HepG2 (cell line): ENCODE data around the gene GRB7. TPM values are rescaled to one million over a fixed set of nuclear protein-coding genes. Genes with fewer than 3 reads are reported as not detected.

Experiments used
- ATAC-seq: fragments of 200-7000 bp; cut with Tn5 transposase; 3 replicates; pipeline ENCODE4 v1.9.1; 2020; ENCODE audit warnings: mild to moderate bottlenecking, moderate library complexity
- BruUV-seq: library from RNA; stranded (reverse); fragments of 400-500 nt; replicated peaks from 2 replicates; lab custom pipeline; 2021; lab: Mats Ljungman, UMichigan
- CTCF ChIA-PET: fragments of 300-600 bp; formaldehyde crosslinking; extraction: SDS; loops from one replicate; lab custom pipeline; 2021; ENCODE audit warnings: low total read pairs, inconsistent platforms, low intra/inter-chr PET ratio; lab: Yijun Ruan, JAX
- POLR2A ChIA-PET: fragments of 350-600 bp; sonication (Branson Sonifier 250); formaldehyde crosslinking; loops from one replicate; lab custom pipeline; 2020; ENCODE audit warnings: antibody characterized with exemption, inconsistent platforms; lab: Yijun Ruan, JAX
- DNase-seq: peaks from one replicate; pipeline ENCODE4 v3.0.0-alpha.2; 2015; ENCODE audit warnings: low spot score
- FAIRE-seq: peaks from 3 replicates; lab custom pipeline; 2011; peaks lifted over from hg19 to GRCh38; lab: Jason Lieb, UNC
- H2AFZ ChIP-seq: one replicate; pipeline ENCODE4 v1.6.1; 2011; ENCODE audit warnings: low read length, inconsistent platforms
- H3K27ac ChIP-seq: fragments of 300-600 bp; 3 replicates; pipeline ENCODE4 v1.8.0; 2011; ENCODE audit warnings: mixed run types, mild to moderate bottlenecking, mixed read lengths, low read length, inconsistent platforms; ENCODE audit not compliant: insufficient read depth; ENCODE audit errors: extremely low read length
- H3K27me3 ChIP-seq, 2 experiments: fragments of 200-600 bp in 1 of 2; 2 replicates in 1 of 2; 3 replicates in 1 of 2; pipeline versions ENCODE4 v1.6.0 to v1.8.0; 2011; ENCODE audit warnings: low read length in 2 of 2, mild to moderate bottlenecking in 2 of 2, moderate library complexity in 2 of 2, inconsistent platforms in 1 of 2; ENCODE audit not compliant: insufficient read depth in 2 of 2, control insufficient read depth in 1 of 2
- H3K36me3 ChIP-seq, 2 experiments: fragments of 200-600 bp in 1 of 2; replicated peaks in 1 of 2; 2 replicates in 1 of 2; 3 replicates in 1 of 2; pipeline versions ENCODE4 v1.5.1 to v1.8.0; 2011; ENCODE audit warnings: low read length in 2 of 2, inconsistent platforms in 1 of 2; ENCODE audit not compliant: insufficient read depth in 2 of 2, control insufficient read depth in 1 of 2
- H3K4me1 ChIP-seq: 2 replicates; pipeline ENCODE4 v1.5.1; 2012; ENCODE audit warnings: low read length, inconsistent platforms; ENCODE audit not compliant: insufficient read depth
- H3K4me2 ChIP-seq: 2 replicates; pipeline ENCODE4 v1.6.0; 2011; ENCODE audit warnings: low read depth, low read length, inconsistent platforms
- H3K4me3 ChIP-seq, 3 experiments: fragments of 200-600 bp in 1 of 3; sonication (generic), shearing (Covaris generic) in 1 of 3; replicated peaks in 1 of 3; 2 replicates each; pipeline ENCODE4 v1.5.1; 2011 to 2016; ENCODE audit warnings: low read length in 3 of 3, inconsistent platforms in 2 of 3, low read depth in 2 of 3, mild to moderate bottlenecking in 2 of 3, control low read depth in 1 of 3, mixed read lengths in 1 of 3; ENCODE audit not compliant: insufficient read depth in 1 of 3
- H3K79me2 ChIP-seq: one replicate; pipeline ENCODE4 v1.6.1; 2011; ENCODE audit warnings: low read length, inconsistent platforms; ENCODE audit not compliant: insufficient read depth
- H3K9ac ChIP-seq: 2 replicates; pipeline ENCODE4 v1.6.0; 2011; ENCODE audit warnings: mild to moderate bottlenecking, low read depth, low read length, inconsistent platforms; ENCODE audit not compliant: insufficient read depth
- H3K9me3 ChIP-seq: 2 replicates; pipeline ENCODE4 v1.5.1; 2012; ENCODE audit warnings: mild to moderate bottlenecking, low read length
- H4K20me1 ChIP-seq: 2 replicates; pipeline ENCODE4 v1.6.0; 2011; ENCODE audit warnings: inconsistent platforms, mild to moderate bottlenecking, low read length, moderate library complexity; ENCODE audit not compliant: insufficient read depth
- ARNT ChIP-seq: fragments of 450-650 bp; IDR thresholded peaks from 2 replicates; pipeline ENCODE4 v1.6.1; 2017
- CREB1 ChIP-seq, 2 experiments: fragments of 450-650 bp in 1 of 2; IDR thresholded peaks; 2 replicates each; pipeline ENCODE4 v1.6.1; 2016 to 2017; ENCODE audit warnings: control low read depth in 1 of 2, mild to moderate bottlenecking in 1 of 2, missing compliant biosample characterization in 1 of 2, missing genetic modification characterization in 1 of 2
- GLI4 ChIP-seq: sonication (generic); formaldehyde crosslinking; IDR thresholded peaks from 2 replicates; pipeline ENCODE4 v1.5.1; 2020; ENCODE audit warnings: missing genetic modification reagents, mild to moderate bottlenecking, moderate library complexity, borderline replicate concordance
- HOXA3 ChIP-seq: sonication (generic); formaldehyde crosslinking; IDR thresholded peaks from 2 replicates; pipeline ENCODE4 v1.5.0; 2020; ENCODE audit warnings: missing genetic modification reagents
- MEF2D ChIP-seq: sonication (generic); formaldehyde crosslinking; IDR thresholded peaks from 2 replicates; pipeline ENCODE4 v1.5.1; 2020; ENCODE audit warnings: mild to moderate bottlenecking, missing genetic modification reagents
- PPARG ChIP-seq: conservative IDR thresholded peaks from 2 replicates; pipeline ENCODE4 v1.6.1; 2016; ENCODE audit warnings: missing biosample characterization, missing genetic modification reagents
- SP1 ChIP-seq, 2 experiments: fragments of 450-650 bp in 1 of 2; sonication (generic) in 1 of 2; formaldehyde crosslinking in 1 of 2; IDR thresholded peaks; 2 replicates each; pipeline versions ENCODE4 v1.4.0 to v1.6.1; 2016 to 2020; ENCODE audit warnings: missing genetic modification reagents in 1 of 2
- SP5 ChIP-seq: IDR thresholded peaks from 2 replicates; pipeline ENCODE4 v1.6.1; 2016; ENCODE audit warnings: low read depth, borderline replicate concordance
- TBP ChIP-seq: sonication (generic); formaldehyde crosslinking; IDR thresholded peaks from 2 replicates; pipeline ENCODE4 v1.5.0; 2020; ENCODE audit warnings: missing genetic modification reagents
- ZBTB7A ChIP-seq: sonication (generic); formaldehyde crosslinking; IDR thresholded peaks from 2 replicates; pipeline ENCODE4 v1.8.0; 2022; ENCODE audit warnings: mild to moderate bottlenecking, missing genetic modification reagents
- ZNF33A ChIP-seq: sonication (generic); formaldehyde crosslinking; IDR thresholded peaks from 2 replicates; pipeline ENCODE4 v1.5.1; 2020; ENCODE audit warnings: missing genetic modification reagents, mild to moderate bottlenecking, moderate library complexity, borderline replicate concordance
- ZNF510 ChIP-seq: sonication (generic); formaldehyde crosslinking; IDR thresholded peaks from 2 replicates; pipeline ENCODE4 v1.4.0; 2020; ENCODE audit warnings: low read depth, mild to moderate bottlenecking, missing genetic modification reagents
- ZNF720 ChIP-seq: sonication (generic); formaldehyde crosslinking; IDR thresholded peaks from 2 replicates; pipeline ENCODE4 v1.4.0; 2020; ENCODE audit warnings: missing genetic modification reagents
- ZNF749 ChIP-seq: sonication (generic); formaldehyde crosslinking; IDR thresholded peaks from 2 replicates; pipeline ENCODE4 v1.8.0; 2022; ENCODE audit warnings: mild to moderate bottlenecking, missing genetic modification reagents, moderate library complexity, borderline replicate concordance
- ZSCAN21 ChIP-seq: sonication (generic); formaldehyde crosslinking; IDR thresholded peaks from 2 replicates; pipeline ENCODE4 v1.8.0; 2022; ENCODE audit warnings: mild to moderate bottlenecking, missing genetic modification reagents, moderate library complexity, borderline replicate concordance
- WGBS: methylation state at CpG from one replicate; pipeline ENCODE4 v1.1.6; 2017; ENCODE audit warnings: low lambda C conversion rate; 5-methylcytosine and 5-hydroxymethylcytosine counted together
- in situ Hi-C: cut with HindIII; loops from 2 replicates; pipeline ENCODE4 v1.10.0; 2017; ENCODE audit warnings: low pct_unique_long_range_greater_than_20kb; ENCODE audit not compliant: extremely low pct_ligation_motif_present
- intact Hi-C: fragments of 100-400 bp; cut with micrococcal nuclease; formaldehyde crosslinking; loops from one replicate; pipeline ENCODE4 v1.10.0; 2022; ENCODE audit not compliant: unreplicated experiment
- polyA plus RNA-seq, 8 experiments: library from polyadenylated mRNA; depleted of rRNA in 3 of 8; stranded (reverse) in 7 of 8; unstranded in 1 of 8; fragments of >200 nt; fragmentation: Illumina TruSeq in 4 of 8; extraction: Trizol in 4 of 8; gene quantifications; 2 replicates each; pipeline versions ENCODE4 v1.2.1 to v1.2.3, GENCODE V29; 2011 to 2016; ENCODE audit warnings: low read depth in 4 of 8, missing spikeins in 1 of 8, mixed read lengths in 1 of 8; ENCODE audit not compliant: insufficient read depth in 1 of 8
- total RNA-seq, 5 experiments: library from RNA; depleted of rRNA; stranded (reverse); fragments of >200 nt; fragmentation: Illumina TruSeq; extraction: Trizol; gene quantifications; 2 replicates each; pipeline ENCODE4 v1.2.3, GENCODE V29; 2016; ENCODE audit warnings: low read depth in 1 of 5
- TF ChIP-seq, protein P1 (sequence below): sonication (generic); formaldehyde crosslinking; IDR thresholded peaks from 2 replicates; pipeline ENCODE4 v1.5.0; 2020; ENCODE audit warnings: missing genetic modification reagents
- TF ChIP-seq, protein P2 (sequence below): sonication (generic); formaldehyde crosslinking; IDR thresholded peaks from 2 replicates; pipeline ENCODE4 v1.4.0; 2020; ENCODE audit warnings: missing genetic modification reagents
- TF ChIP-seq, protein P3 (sequence below): sonication (generic); formaldehyde crosslinking; IDR thresholded peaks from 2 replicates; pipeline ENCODE4 v1.4.0; 2020; ENCODE audit warnings: missing genetic modification reagents
- TF ChIP-seq, protein P4 (sequence below): sonication (generic); formaldehyde crosslinking; IDR thresholded peaks from 2 replicates; pipeline ENCODE4 v1.4.0; 2020; ENCODE audit warnings: missing genetic modification reagents

The GRB7 gene
- total and polyA plus RNA-seq, 2 of the 13 experiments (the other 11 are each of a cell fraction or from before 2014, with no cell fraction given): 60.2 to 77.7 TPM

DNA sequence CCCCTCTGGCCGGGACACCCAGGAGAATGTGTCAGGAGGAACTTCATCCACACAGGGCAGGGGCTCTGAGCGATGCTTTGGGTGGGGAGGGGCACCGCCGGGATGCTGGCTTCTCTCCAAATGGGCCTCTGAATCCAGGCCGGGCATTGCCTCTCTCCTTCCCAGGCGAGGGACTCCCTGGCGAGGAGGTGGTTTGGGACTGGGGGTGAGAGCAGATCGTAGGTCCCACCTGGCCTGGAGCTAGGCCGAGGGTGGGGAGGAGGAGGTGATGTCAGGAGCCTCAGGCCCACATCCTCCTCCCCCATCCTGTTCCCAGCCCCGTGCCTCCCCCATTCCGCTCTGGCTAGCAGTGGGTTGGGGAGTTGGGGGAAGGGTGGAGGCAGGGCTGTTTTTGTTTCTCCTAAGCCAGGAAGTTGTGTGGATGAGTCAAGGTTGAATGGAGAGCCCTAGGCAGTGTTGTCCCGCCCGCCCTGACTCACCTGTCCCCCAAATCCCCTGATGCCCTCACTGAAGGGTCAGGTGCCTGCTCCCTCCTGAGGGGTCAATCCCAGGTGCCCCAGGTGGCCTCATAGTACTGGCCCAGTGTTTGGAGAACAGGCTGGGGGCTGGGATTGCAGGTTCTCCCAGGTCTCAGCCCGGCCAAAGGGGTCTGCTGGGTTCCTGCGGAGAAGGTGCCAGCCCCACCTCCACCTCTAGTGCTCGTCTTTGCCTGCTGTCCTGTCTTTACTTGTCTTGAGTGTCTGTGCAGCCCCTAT lies 2.8 kb downstream of the GRB7 start:
- H3K79me2 ChIP-seq: peaks cover 38% of the 10 kb centered on the region
- intact Hi-C loops: loop anchor here (1.0 kb wide), 1 partner anchor 10 kb away; no protein-coding TSS in a partner anchor
- H4K20me1 ChIP-seq: peaks cover 7% of the 10 kb centered on the region; the same call in 1 of the 2 replicates
- FAIRE-seq (peak; percentile 63), ATAC-seq (peak; percentile 2), DNase-seq (peak; percentile 90)
- BruUV-seq: no TSS peak
- H3K27me3 ChIP-seq: no peaks in the 10 kb centered on the region; a peak in 1 of 5 replicates
- H3K9me3 ChIP-seq: no peaks in the 10 kb centered on the region
- H3K27ac ChIP-seq: peak overlapping the region; percentile 97
- in situ Hi-C loops: no loop called here
- H3K36me3 ChIP-seq: peaks cover 34 to 38% of the 10 kb centered on the region in 2 experiments
- peaks cover 40% of the 10 kb centered on the region for H3K4me1 ChIP-seq
- CTCF ChIA-PET: interaction anchor here (1.6 to 2.4 kb wide), 2 partner anchors 10 to 14 kb away, joined by 4 to 11 read pairs; partner anchors contain the start of gene MIEN1
- 13% methylated on average over 14 of the region's 16 CpGs for WGBS
- H3K4me3 ChIP-seq: peak overlapping the region; percentile 68 to 95 (median 76)
- peak overlapping the region; percentile 94 for H3K4me2 ChIP-seq
- H3K9ac ChIP-seq: peak overlapping the region; percentile 91
- POLR2A ChIA-PET: interaction anchor here (0.7 to 3.0 kb wide), 9 partner anchors 8 to 112 kb away, joined by 3 to 79 read pairs (median 28); partner anchors contain the start of genes ERBB2, MIEN1 and PGAP3
- no peak overlapping the region for H2AFZ ChIP-seq
- TF ChIP-seq ZNF749 (CRISPR knock-in tag) (no peak), MEF2D (CRISPR knock-in tag) (peak; percentile 85), PPARG (CRISPR knock-in tag) (peak; percentile 56; the same call in 1 of the 2 replicates), ZSCAN21 (CRISPR knock-in tag) (no peak), GLI4 (CRISPR knock-in tag) (no peak; the same call in 1 of the 2 replicates), SP5 (CRISPR knock-in tag) (peak; percentile 94), CREB1 (IDR thresholded peaks at IDR 0.05) (no peak), CREB1 (CRISPR knock-in tag; IDR thresholded peaks at IDR 0.05) (no peak), ARNT (no peak), ZNF510 (CRISPR knock-in tag) (no peak), ZNF33A (CRISPR knock-in tag) (no peak), HOXA3 (CRISPR knock-in tag) (peak; percentile 66), SP1 (IDR thresholded peaks at IDR 0.05) (no peak), SP1 (CRISPR knock-in tag; IDR thresholded peaks at IDR 0.05) (0 out of 2 replicates have a peak, but pooled peaks have one; percentile 9), ZNF720 (no peak), ZBTB7A (CRISPR knock-in tag) (no peak; the same call in 1 of the 2 replicates), TBP (CRISPR knock-in tag) (no peak)
- TF ChIP-seq, protein P1, sequence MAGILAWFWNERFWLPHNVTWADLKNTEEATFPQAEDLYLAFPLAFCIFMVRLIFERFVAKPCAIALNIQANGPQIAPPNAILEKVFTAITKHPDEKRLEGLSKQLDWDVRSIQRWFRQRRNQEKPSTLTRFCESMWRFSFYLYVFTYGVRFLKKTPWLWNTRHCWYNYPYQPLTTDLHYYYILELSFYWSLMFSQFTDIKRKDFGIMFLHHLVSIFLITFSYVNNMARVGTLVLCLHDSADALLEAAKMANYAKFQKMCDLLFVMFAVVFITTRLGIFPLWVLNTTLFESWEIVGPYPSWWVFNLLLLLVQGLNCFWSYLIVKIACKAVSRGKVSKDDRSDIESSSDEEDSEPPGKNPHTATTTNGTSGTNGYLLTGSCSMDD (CRISPR knock-in tag): no peak
- TF ChIP-seq, protein P2, sequence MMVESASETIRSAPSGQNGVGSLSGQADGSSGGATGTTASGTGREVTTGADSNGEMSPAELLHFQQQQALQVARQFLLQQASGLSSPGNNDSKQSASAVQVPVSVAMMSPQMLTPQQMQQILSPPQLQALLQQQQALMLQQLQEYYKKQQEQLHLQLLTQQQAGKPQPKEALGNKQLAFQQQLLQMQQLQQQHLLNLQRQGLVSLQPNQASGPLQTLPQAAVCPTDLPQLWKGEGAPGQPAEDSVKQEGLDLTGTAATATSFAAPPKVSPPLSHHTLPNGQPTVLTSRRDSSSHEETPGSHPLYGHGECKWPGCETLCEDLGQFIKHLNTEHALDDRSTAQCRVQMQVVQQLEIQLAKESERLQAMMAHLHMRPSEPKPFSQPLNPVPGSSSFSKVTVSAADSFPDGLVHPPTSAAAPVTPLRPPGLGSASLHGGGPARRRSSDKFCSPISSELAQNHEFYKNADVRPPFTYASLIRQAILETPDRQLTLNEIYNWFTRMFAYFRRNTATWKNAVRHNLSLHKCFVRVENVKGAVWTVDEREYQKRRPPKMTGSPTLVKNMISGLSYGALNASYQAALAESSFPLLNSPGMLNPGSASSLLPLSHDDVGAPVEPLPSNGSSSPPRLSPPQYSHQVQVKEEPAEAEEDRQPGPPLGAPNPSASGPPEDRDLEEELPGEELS (CRISPR knock-in tag): peak; percentile 85
- TF ChIP-seq, protein P3, sequence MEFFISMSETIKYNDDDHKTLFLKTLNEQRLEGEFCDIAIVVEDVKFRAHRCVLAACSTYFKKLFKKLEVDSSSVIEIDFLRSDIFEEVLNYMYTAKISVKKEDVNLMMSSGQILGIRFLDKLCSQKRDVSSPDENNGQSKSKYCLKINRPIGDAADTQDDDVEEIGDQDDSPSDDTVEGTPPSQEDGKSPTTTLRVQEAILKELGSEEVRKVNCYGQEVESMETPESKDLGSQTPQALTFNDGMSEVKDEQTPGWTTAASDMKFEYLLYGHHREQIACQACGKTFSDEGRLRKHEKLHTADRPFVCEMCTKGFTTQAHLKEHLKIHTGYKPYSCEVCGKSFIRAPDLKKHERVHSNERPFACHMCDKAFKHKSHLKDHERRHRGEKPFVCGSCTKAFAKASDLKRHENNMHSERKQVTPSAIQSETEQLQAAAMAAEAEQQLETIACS (CRISPR knock-in tag): no peak
- TF ChIP-seq, protein P4, sequence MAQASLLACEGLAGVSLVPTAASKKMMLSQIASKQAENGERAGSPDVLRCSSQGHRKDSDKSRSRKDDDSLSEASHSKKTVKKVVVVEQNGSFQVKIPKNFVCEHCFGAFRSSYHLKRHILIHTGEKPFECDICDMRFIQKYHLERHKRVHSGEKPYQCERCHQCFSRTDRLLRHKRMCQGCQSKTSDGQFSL (CRISPR knock-in tag): 0 out of 2 replicates have a peak, but pooled peaks have one; percentile 62
